ENCODE data around the gene PDIA4.

- no peak for TF ChIP-seq ZFX (IDR thresholded peaks at IDR 0.05; ENCODE audit: borderline replicate concordance)
- TF ChIP-seq CTCF (IDR thresholded peaks at IDR 0.05), result no peak
These were observed 35.2 kb upstream of the PDIA4 start for GRCh38 chr7:149063476-149063875.
